HEK293T (cell line): ENCODE measurements around the gene CPTP.

ENCODE experiments used
- ARNT ChIP-seq: fragments of 450-650 bp; IDR thresholded peaks from 2 replicates; pipeline ENCODE4 v1.6.1; 2017; ENCODE audit warnings: mild to moderate bottlenecking
- CTBP1 ChIP-seq: fragments of 450-650 bp; IDR thresholded peaks from 2 replicates; pipeline ENCODE4 v1.6.1; 2016; ENCODE audit warnings: borderline replicate concordance
- ELF4 ChIP-seq: fragments of 450-650 bp; IDR thresholded peaks from 2 replicates; pipeline ENCODE4 v1.6.1; 2017; ENCODE audit warnings: antibody characterized with exemption
- HDGF ChIP-seq: fragments of 450-650 bp; IDR thresholded peaks from 2 replicates; pipeline ENCODE4 v1.6.1; 2017; ENCODE audit warnings: antibody characterized with exemption, borderline replicate concordance
- L3MBTL2 ChIP-seq: fragments of 450-650 bp; conservative IDR thresholded peaks from 2 replicates; pipeline ENCODE4 v1.6.1; 2016; ENCODE audit warnings: mild to moderate bottlenecking

DNA sequence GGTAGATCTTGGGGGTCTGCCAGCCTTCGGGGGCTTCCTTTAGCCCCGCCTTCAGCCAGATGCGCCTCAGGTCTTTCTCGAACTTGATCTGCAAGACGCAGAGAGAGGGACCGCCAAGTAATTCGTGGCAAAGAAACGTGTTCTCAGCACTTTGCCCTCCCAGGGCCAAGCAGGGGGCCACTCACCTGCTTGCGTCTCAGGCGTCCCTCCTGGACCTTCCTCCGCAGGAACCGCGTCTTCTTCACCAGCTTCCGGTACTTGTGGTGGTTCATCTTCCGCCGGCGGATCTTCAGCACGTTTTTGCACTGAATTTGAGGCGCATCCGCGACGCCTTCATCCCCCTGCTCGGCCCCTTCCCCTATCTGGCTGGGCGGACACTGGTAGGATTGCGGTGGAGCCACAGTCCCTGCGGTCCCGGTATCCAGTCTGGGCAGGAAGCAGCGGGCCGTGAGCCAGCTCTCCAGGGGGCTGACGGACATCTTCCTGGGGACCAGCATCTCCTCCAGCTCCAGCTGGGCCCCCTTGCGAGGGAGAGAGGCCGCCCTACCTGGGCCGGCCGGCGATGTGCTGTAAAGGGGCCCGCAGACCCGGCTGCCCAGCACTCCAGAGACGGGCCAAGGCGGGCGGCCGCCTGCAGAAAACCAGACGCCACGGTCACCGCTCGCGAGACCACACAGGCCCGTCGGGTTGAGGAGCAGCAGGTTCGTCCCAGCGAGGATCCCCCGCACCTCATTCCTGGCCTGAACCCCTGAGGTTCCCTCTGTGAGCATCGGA, 49.4 kb downstream of the CPTP start:
- no peak for TF ChIP-seq ARNT
- TF ChIP-seq ELF4, result no peak
- TF ChIP-seq L3MBTL2, result no peak
- no peak for TF ChIP-seq HDGF
- no peak for TF ChIP-seq CTBP1
